PC-3 (cell line): ENCODE measurements around the gene ANGPTL1.

Experiments
- CTCF ChIP-seq: fragments of 300-600 bp; sonication (generic); conservative IDR thresholded peaks from 2 replicates; pipeline ENCODE4 v1.5.1; 2017; ENCODE audit warnings: antibody characterized with exemption, low read depth, mild to moderate bottlenecking, low read length
- EZH2 ChIP-seq: fragments of 300-600 bp; sonication (generic); IDR thresholded peaks from one replicate; pipeline ENCODE4 v1.6.1; 2017; ENCODE audit warnings: antibody characterized with exemption, mild to moderate bottlenecking, low read length; ENCODE audit not compliant: unreplicated experiment

GRCh38 chr1:178825167-178825566, 45.7 kb downstream of the ANGPTL1 start:
- no peak for TF ChIP-seq CTCF
- no peak for TF ChIP-seq EZH2
